Trophoblast cell (in vitro differentiated cells and primary cell): ENCODE results near the gene ATP1A4.

Experiments
- DNase-seq, 2 donors: peaks; one replicate each; pipeline ENCODE4 v3.0.0-alpha.2; 2016
- H2AFZ ChIP-seq: 2 replicates; pipeline ENCODE4 v1.6.1; 2013; ENCODE audit warnings: low read length, moderate library complexity, mild to moderate bottlenecking; ENCODE audit not compliant: insufficient read depth, poor library complexity
- H2AK5ac ChIP-seq: 2 replicates; pipeline ENCODE4 v1.6.1; 2013; ENCODE audit warnings: mild to moderate bottlenecking, low read length
- H2BK120ac ChIP-seq: 2 replicates; pipeline ENCODE4 v1.6.1; 2013; ENCODE audit warnings: low read length, mild to moderate bottlenecking, moderate library complexity; ENCODE audit not compliant: insufficient read depth, poor library complexity
- H2BK12ac ChIP-seq: 2 replicates; pipeline ENCODE4 v1.6.1; 2013; ENCODE audit warnings: mild to moderate bottlenecking, low read length, moderate library complexity
- H2BK5ac ChIP-seq: 2 replicates; pipeline ENCODE4 v1.6.1; 2013; ENCODE audit warnings: low read length, low read depth, moderate library complexity, mild to moderate bottlenecking; ENCODE audit not compliant: poor library complexity
- H3K14ac ChIP-seq: 2 replicates; pipeline ENCODE4 v1.6.1; 2013; ENCODE audit warnings: mild to moderate bottlenecking, low read length
- H3K18ac ChIP-seq: 2 replicates; pipeline ENCODE4 v1.6.1; 2013; ENCODE audit warnings: mild to moderate bottlenecking, low read length
- H3K23ac ChIP-seq: 2 replicates; pipeline ENCODE4 v1.6.1; 2013; ENCODE audit warnings: low read length
- H3K27ac ChIP-seq: 2 replicates; pipeline ENCODE4 v1.5.1; 2013; ENCODE audit warnings: low read depth, mild to moderate bottlenecking, inconsistent platforms, low read length, moderate library complexity
- H3K27me3 ChIP-seq: 2 replicates; pipeline ENCODE4 v1.6.1; 2013; ENCODE audit warnings: inconsistent platforms, mild to moderate bottlenecking, low read length, moderate library complexity; ENCODE audit not compliant: insufficient read depth
- H3K36me3 ChIP-seq, 2 experiments: 1 replicate in 1 of 2; 2 replicates in 1 of 2; pipeline ENCODE4 v1.6.1; 2013; ENCODE audit warnings: low read length in 2 of 2, mild to moderate bottlenecking in 2 of 2, moderate library complexity in 1 of 2; ENCODE audit not compliant: insufficient read depth in 2 of 2, control insufficient read depth in 1 of 2
- H3K4ac ChIP-seq: 2 replicates; pipeline ENCODE4 v1.6.1; 2013; ENCODE audit warnings: low read depth, mild to moderate bottlenecking, low read length, moderate library complexity
- H3K4me1 ChIP-seq, 2 experiments: 1 replicate in 1 of 2; 2 replicates in 1 of 2; pipeline ENCODE4 v1.6.1; 2013; ENCODE audit warnings: low read length in 2 of 2, mild to moderate bottlenecking in 2 of 2, moderate library complexity in 1 of 2; ENCODE audit not compliant: insufficient read depth in 2 of 2, control insufficient read depth in 1 of 2
- H3K4me2 ChIP-seq: 2 replicates; pipeline ENCODE4 v1.6.1; 2013; ENCODE audit warnings: inconsistent platforms, mild to moderate bottlenecking, low read length, moderate library complexity
- H3K4me3 ChIP-seq: 2 replicates; pipeline ENCODE4 v1.5.1; 2013; ENCODE audit warnings: mild to moderate bottlenecking, low read depth, low read length, inconsistent platforms
- H3K79me1 ChIP-seq: one replicate; pipeline ENCODE4 v1.6.1; 2013; ENCODE audit warnings: low read length
- H3K79me2 ChIP-seq: 2 replicates; pipeline ENCODE4 v1.6.1; 2013; ENCODE audit warnings: low read length, mild to moderate bottlenecking; ENCODE audit not compliant: control insufficient read depth, insufficient read depth, poor library complexity
- H3K9ac ChIP-seq: 2 replicates; pipeline ENCODE4 v1.6.1; 2013; ENCODE audit warnings: mild to moderate bottlenecking, low read length
- H3K9me3 ChIP-seq: 2 replicates; pipeline ENCODE4 v1.6.1; 2013; ENCODE audit warnings: low read depth, mild to moderate bottlenecking, control low read depth, inconsistent platforms, low read length; ENCODE audit not compliant: insufficient read depth
- H4K12ac ChIP-seq: 2 replicates; pipeline ENCODE4 v1.6.1; 2013; ENCODE audit warnings: low read depth, mild to moderate bottlenecking, low read length, moderate library complexity
- H4K8ac ChIP-seq: 2 replicates; pipeline ENCODE4 v1.6.1; 2013; ENCODE audit warnings: low read depth, mild to moderate bottlenecking, low read length, moderate library complexity
- H4K91ac ChIP-seq: one replicate; pipeline ENCODE4 v1.6.1; 2013; ENCODE audit warnings: low read depth, mild to moderate bottlenecking, low read length, moderate library complexity
- WGBS: extraction: QIAGEN DNeasy Blood & Tissue Kit; methylation state at CpG from one replicate; pipeline ENCODE4 v1.1.7; 2013; ENCODE audit warnings: missing lambda C conversion rate; ENCODE audit not compliant: insufficient read length, insufficient coverage; ENCODE audit errors: extremely low coverage; 5-methylcytosine and 5-hydroxymethylcytosine counted together

The ATP1A4 gene

DNA sequence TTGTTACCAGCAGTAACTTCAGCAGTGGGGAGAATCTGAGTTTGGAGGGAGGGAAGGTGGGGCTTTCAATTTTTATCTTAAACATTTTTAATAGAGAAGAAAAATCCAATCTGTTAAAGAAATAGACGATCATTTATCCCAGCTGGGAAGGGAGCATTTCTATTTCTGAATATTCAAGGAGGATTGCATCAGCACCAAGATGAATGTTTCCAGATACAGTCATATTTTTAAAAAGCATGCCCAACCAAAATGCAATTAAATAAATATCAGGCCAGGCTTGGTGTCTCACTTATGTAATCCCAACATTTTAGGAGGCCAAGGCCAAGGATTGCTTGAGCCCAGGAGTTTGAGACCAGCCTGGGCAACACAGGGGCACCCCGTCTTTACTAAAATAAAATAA lies 1.7 kb upstream of the ATP1A4 start:
- H3K9ac ChIP-seq = no peak overlapping the region
- no CpG with 5 or more reads among the region's 2 CpGs for WGBS
- no peak overlapping the region for H3K23ac ChIP-seq
- H2BK5ac ChIP-seq = no peak overlapping the region
- no peaks in the 10 kb centered on the region for H3K36me3 ChIP-seq
- no peak overlapping the region for H2BK12ac ChIP-seq
- no peak overlapping the region for H2AFZ ChIP-seq
- H2BK120ac ChIP-seq = no peak overlapping the region
- no peaks in the 10 kb centered on the region for H3K79me1 ChIP-seq
- H3K27me3 ChIP-seq = no peaks in the 10 kb centered on the region
- no peak overlapping the region for H3K27ac ChIP-seq
- H3K4me2 ChIP-seq = no peak overlapping the region
- no peak overlapping the region for H4K8ac ChIP-seq
- H2AK5ac ChIP-seq = no peak overlapping the region
- H3K18ac ChIP-seq = no peak overlapping the region
- no peak overlapping the region for H3K14ac ChIP-seq
- H4K91ac ChIP-seq = no peak overlapping the region
- H3K9me3 ChIP-seq = peaks cover 2% of the 10 kb centered on the region
- no peak overlapping the region for H4K12ac ChIP-seq
- DNase-seq = no peak
- H3K4me1 ChIP-seq = no peaks in the 10 kb centered on the region
- no peaks in the 10 kb centered on the region for H3K79me2 ChIP-seq
- H3K4ac ChIP-seq = no peak overlapping the region
- no peak overlapping the region for H3K4me3 ChIP-seq

DNA sequence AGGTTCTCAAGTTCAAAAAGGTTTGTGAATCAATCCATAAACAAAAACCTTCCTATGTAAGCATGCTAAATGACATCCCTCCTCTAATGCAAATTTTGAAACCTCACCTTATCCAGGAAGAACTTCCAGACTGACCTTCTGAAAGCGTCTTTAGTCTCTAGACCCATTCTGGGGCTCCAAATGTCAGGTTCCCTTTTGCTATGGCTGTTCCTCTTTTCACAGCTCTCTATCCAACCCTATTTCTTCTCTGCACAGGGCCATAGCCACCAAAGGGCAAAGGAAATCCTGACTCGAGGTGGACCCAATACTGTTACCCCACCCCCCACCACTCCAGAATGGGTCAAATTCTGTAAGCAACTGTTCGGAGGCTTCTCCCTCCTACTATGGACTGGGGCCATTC lies 3.4 kb downstream of the ATP1A4 start:
- Histone ChIP-seq H3K9ac (no peak overlapping the region), H2BK12ac (no peak overlapping the region), H2BK5ac (no peak overlapping the region), H3K27ac (no peak overlapping the region), H4K91ac (no peak overlapping the region), H3K14ac (no peak overlapping the region), H3K23ac (no peak overlapping the region), H3K18ac (no peak overlapping the region), H3K36me3 (no peaks in the 10 kb centered on the region), H3K27me3 (no peaks in the 10 kb centered on the region), H2AFZ (no peak overlapping the region), H4K12ac (no peak overlapping the region), H3K79me2 (no peaks in the 10 kb centered on the region), H3K4me1 (no peaks in the 10 kb centered on the region), H3K79me1 (no peaks in the 10 kb centered on the region), H3K4ac (no peak overlapping the region), H3K4me2 (no peak overlapping the region), H4K8ac (no peak overlapping the region), H3K4me3 (no peak overlapping the region), H3K9me3 (no peaks in the 10 kb centered on the region), H2BK120ac (no peak overlapping the region), H2AK5ac (no peak overlapping the region)
- no CpG with 5 or more reads among the region's 3 CpGs for WGBS
- no peak for DNase-seq

DNA sequence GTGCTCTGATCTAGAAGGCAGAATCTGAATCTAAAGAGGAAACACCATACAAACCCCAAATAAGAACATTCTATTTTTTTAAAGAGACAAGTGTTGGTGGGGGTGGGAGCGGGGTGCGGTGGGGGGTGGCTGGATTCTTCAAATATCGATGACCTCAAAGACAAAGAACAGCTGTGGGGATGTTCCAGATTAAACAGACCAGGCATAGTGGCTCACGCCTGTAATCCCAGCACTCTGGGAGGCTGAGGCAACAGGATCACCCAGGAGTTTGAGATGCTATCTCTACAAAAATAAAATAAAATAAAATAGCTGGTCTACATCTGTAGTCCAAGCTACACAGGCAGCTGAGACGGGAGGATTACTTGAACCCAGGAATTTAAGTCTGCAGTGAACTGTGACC lies 5.0 kb downstream of the ATP1A4 start:
- Histone ChIP-seq H4K12ac (no peak overlapping the region), H4K8ac (no peak overlapping the region), H3K27ac (no peak overlapping the region), H3K36me3 (no peaks in the 10 kb centered on the region), H3K4me1 (no peaks in the 10 kb centered on the region), H2AK5ac (no peak overlapping the region), H3K18ac (no peak overlapping the region), H3K4me3 (no peak overlapping the region), H3K9me3 (no peaks in the 10 kb centered on the region), H3K27me3 (no peaks in the 10 kb centered on the region), H3K79me1 (no peaks in the 10 kb centered on the region), H3K23ac (no peak overlapping the region), H3K4me2 (no peak overlapping the region), H3K9ac (no peak overlapping the region), H2BK120ac (no peak overlapping the region), H3K79me2 (no peaks in the 10 kb centered on the region), H3K14ac (no peak overlapping the region), H2BK12ac (no peak overlapping the region), H2AFZ (no peak overlapping the region), H2BK5ac (no peak overlapping the region), H3K4ac (no peak overlapping the region), H4K91ac (no peak overlapping the region)
- no peak for DNase-seq
- WGBS = no CpG with 5 or more reads among the region's 5 CpGs

DNA sequence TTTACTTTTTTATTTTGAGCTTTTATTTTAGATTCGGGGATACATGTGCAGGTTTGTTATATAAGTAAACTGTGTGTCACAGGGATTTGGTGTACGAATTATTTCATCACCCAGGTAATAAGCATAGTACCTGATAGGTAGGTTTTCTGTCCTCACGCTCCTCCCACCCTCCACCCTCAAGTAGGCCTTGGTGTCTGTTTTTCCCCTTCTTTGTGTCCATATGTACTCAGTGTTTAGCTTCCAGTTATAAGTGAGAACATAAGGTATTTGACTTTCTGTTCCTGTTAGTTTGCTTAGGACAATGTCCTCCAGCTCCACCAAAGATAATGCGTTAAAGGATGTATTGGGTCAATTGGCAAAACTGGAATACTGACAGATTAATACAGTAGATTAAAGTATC lies 5.8 kb downstream of the ATP1A4 start:
- no peak overlapping the region for H2BK12ac ChIP-seq
- no peak overlapping the region for H3K9ac ChIP-seq
- WGBS = no CpG with 5 or more reads among the region's 4 CpGs

More for the DNA sequence above, 5.8 kb downstream of the ATP1A4 start:
- Histone ChIP-seq H3K4me2 (no peak overlapping the region), H3K4ac (no peak overlapping the region), H3K14ac (no peak overlapping the region), H3K36me3 (no peaks in the 10 kb centered on the region), H2BK120ac (no peak overlapping the region), H3K27me3 (no peaks in the 10 kb centered on the region), H3K79me2 (no peaks in the 10 kb centered on the region), H3K27ac (no peak overlapping the region), H3K4me3 (no peak overlapping the region), H4K8ac (no peak overlapping the region), H3K9me3 (no peaks in the 10 kb centered on the region), H4K12ac (no peak overlapping the region), H2AFZ (no peak overlapping the region), H4K91ac (no peak overlapping the region), H3K4me1 (no peaks in the 10 kb centered on the region), H3K79me1 (no peaks in the 10 kb centered on the region), H2BK5ac (no peak overlapping the region), H3K18ac (no peak overlapping the region), H2AK5ac (no peak overlapping the region), H3K23ac (no peak overlapping the region)
- DNase-seq = no peak
